ENCODE measurements around the gene HGD.
"Not testable (repeated sequence)": the region's sequence is repeated elsewhere in the genome, so short reads cannot be mapped to it uniquely, and the experiment has no call there.

Gene HGD

GRCh38 chr3:120678984-120679383 lies 3.1 kb downstream of the HGD start:
- no peak for DNase-seq

DNA sequence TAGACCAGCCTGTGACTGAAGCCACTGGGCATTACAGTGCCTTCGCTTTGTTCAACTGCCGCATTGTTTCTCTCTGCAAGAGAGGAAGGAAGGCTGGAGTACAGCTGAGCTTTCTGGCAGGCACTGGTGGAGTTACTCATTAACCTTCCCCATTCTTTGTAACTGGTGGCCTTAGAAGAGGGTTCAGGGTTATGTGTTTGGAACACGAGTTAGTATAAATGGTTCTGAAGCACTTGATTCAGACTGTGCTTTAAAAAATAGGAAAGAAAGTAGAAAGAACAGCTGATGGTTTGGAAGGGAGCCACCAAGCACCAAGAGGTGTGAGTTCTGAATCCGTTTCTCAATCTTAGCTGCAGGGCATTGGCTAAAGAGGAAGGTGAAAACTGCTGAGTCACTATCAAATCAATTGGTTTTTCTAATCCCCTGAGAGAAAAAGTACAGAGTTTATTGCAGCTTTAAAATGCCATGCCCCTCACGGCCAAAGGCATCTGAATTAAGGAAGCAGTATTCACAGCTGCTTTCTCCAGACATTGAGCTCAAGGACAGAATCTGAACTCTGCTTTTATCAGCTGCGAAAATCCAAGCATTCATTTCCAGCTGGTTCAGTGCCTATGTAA lies 3.6 kb downstream of the HGD start:
- peak; percentile 31 for DNase-seq

DNA sequence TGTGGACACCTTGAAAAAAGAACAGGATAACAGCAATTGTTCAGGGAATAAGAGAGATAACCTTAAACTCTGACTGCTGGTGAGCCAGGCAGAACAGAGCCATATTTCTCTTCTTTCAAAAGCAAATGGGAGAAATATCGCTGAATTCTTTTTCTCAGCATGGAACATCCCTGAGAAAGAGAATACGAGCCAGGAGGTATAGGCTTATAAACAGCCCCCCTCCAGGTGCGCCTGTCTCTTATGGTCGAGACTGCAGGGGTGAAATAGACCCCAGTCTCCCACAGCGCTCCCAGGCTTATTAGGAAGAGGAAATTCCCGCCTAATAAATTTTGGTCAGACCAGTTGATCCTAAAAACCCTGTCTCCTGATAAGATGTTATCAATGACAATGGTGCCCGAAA lies 4.8 kb downstream of the HGD start:
- DNase-seq = not testable (repeated sequence)

DNA sequence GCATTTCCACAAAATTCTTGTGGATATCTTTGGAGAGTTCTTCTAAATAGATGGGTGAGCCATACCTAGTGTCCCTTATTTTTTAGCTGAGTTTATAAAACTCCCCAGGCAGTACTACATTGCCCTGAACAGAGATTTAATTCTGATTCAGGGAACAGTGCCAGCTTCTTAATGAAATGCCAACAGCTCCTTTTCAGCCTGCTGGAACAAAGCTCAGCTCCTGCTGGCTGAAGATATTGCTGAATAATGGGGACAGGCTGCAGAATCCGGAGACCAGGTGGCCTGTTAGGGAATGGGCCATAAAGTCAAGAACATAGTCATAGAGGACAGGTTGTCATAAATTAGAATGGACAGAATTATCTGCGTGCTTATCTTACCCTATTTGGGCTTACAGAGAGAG lies 8.9 kb downstream of the HGD start:
- no peak for DNase-seq

DNA sequence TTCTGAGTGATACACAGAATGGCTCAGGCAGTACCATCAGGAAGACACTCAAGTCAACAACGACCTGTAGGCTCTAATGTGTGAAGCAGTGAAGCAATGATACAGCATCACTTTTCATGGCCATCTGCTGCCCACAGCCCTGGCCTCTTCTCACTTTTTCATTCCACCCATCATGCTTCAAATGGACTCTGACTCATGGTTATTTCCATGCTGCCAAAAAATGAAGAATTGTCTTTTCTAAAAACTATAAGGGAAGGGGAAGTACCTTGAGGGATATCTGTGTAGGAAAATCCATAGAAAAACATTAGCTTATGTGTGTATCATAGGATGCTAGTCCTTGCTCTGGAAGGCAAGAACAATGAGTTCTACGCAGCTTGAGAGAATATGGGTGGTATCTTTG lies 11.5 kb downstream of the HGD start:
- no peak for DNase-seq

- no peak for DNase-seq
Observed at GRCh38 chr3:120664926-120665325, 17.1 kb downstream of the HGD start.

DNA sequence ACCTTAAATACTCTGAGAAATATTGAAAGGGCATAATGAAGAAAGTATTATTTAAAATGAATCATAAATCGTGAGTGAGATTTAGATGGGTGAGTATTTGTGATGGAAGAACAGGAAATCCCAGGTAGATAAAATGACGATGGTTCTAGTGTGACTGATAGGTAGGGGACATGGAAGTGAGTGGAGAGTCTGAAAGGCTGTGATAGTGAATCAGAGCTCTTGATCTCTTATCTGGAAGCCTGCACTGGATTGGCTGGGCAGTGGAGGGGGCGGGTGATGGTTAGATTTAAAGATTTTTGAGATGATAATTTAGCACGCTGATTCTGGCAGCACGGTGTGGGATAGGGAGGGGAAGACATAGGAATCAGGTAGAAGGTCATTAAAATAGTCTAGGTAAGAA lies 20.1 kb downstream of the HGD start:
- no peak for DNase-seq

- DNase-seq = no peak
Observed at GRCh38 chr3:120661106-120661905, 20.7 kb downstream of the HGD start.

DNA sequence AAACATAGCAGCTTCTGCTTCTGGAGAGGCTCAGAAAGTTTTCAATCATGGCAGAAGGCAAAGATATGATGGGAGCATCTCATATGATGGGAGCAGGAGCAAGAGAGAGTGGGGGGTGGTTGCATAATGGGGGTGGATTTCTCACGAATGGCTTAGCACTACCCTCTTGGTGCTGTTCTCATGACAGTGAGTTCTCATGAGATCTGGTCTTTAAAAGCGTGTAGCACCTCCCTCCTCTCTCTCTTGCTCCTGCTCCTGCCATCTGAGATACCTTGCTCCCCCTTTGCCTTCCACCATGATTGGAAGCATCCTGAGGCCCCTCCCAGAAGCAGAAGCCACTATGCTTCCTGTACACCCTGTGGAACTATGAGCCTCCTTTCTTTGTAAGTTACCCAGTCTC lies 22.2 kb downstream of the HGD start:
- no peak for DNase-seq

DNA sequence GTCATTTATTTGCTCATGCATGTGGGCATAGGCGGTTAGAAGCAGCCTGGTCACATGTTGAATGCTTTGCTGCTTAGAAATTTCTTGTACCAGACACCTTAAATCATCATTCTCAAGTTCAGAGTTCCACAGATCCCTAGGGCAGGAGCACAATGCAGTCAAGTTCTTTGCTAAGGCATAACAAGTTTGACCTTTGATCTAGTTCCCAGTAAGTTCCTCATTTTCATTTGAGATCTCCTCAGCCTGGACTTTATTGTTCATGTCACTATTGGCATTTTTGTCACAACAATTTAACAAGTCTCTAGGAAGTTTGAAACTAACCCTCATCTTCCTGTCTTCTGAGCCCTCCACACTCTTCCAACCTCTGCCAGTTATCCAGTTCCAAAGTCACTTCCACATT lies 22.8 kb downstream of the HGD start:
- no peak for DNase-seq

DNA sequence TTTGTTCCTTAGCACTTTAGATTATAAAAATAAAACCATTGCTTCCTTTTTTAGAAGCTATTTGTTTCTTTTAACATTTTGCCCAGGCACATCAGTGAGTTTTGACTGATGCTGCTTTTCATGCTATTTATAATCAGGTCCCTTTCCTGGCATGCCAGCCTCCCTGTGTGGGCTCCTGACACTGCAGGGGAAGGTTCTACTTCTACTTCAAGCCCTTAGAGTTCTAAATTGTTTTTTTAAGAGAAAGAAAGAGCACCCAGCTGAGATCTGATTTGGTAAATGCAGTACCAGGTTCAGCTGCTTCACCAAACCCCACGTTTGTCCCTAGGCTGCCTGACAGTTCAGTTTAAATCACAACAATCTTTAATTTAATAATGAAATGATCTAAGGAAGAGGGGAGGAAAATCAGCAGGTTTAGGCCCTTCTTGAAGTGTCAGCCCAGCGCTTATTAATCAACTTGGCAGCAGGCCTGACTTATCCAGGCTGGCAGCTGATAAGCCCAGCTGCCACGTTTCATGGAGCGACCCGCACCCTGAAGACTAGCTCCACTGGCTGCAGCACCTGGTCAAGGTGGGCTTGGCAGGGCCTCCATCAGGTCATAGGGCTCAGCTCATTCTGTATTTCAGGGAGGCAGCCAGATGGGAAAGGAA lies 29.0 kb downstream of the HGD start:
- DNase-seq = no peak

DNA sequence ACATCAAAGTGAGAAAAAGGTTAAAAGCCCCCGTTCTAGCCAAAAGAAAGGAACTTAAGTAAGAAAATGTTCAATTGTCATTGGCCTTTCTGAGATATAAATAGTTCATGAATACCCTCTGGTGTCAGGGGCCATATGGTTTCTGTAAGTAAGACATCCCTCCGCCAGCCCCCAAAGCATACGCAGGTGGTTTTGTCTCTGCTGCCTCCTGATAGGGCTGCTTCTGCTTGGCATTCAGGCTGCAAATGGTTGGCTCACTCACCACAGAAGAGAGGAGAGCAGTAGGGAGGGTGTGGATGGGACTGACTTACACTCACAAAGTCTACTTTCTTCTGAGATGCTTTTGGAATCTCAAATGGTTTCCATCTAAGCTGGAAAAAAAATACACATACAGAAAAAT lies 29.8 kb downstream of the HGD start:
- DNase-seq = no peak

DNA sequence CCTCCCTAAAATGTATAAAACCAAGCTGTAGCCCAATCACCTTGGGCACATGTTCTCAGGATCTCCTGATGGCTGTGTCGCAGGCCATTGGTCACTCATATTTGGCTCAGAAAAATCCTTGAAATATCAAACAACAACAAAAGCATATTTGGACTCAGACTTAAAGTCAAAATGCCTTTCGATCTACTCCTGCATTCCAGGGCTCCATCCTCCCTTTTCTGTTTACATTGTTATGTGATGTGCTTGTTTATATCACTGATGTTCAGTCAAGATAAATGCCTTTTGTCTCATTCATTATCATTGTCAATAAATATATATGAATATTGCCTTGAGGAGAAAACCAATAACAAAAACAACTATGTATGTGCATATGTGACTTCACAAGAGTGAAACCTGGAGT lies 31.7 kb downstream of the HGD start:
- DNase-seq = no peak

- DNase-seq = no peak
Observed at GRCh38 chr3:120649830-120650233, 32.2 kb downstream of the HGD start.

GRCh38 chr3:120648290-120648689 lies 33.7 kb downstream of the HGD start:
- no peak for DNase-seq

- no peak for DNase-seq
Observed at GRCh38 chr3:120646771-120647432, 35.1 kb downstream of the HGD start.

DNA sequence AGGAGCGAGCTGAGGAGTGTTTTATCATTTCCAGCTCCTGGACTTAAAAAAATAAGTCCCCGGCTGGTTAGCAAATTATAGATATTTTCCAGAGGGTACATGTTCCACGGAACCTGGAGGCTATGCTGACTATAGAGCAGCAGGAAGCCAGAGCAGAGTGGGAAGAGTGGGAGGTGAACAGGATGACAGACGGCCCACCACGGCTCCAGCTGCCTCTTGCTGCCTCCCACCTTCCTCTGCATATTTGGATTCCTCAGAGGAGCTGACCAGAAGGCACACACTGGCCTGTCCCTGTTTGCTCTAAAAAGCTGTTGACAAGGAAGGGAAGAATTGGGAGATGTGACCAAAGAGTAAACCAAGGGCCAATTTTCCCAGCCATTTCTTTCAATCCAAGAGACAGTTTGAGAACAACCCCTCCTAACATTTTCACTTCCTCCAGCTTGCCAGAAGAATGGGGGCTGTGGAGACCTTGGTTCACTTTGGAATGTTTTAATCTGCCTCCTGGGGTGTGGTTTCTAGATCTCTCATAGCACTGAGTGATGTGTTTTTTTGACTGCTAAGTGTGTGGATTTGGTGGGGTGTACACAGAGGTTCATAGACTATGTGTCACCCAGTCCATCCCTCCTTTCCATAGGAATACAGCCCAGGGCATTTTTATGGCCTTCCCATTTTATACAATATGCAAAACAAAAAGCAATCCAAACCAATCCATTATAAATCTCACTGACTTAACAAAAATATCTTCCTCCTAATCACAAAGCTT lies 36.8 kb downstream of the HGD start:
- DNase-seq = no peak

GRCh38 chr3:120642368-120642948 lies 39.6 kb downstream of the HGD start:
- DNase-seq = no peak

- no peak for DNase-seq
Observed at GRCh38 chr3:120641696-120642246, 40.3 kb downstream of the HGD start.

- no peak for DNase-seq
Observed at GRCh38 chr3:120640231-120640630, 41.8 kb downstream of the HGD start.

DNA sequence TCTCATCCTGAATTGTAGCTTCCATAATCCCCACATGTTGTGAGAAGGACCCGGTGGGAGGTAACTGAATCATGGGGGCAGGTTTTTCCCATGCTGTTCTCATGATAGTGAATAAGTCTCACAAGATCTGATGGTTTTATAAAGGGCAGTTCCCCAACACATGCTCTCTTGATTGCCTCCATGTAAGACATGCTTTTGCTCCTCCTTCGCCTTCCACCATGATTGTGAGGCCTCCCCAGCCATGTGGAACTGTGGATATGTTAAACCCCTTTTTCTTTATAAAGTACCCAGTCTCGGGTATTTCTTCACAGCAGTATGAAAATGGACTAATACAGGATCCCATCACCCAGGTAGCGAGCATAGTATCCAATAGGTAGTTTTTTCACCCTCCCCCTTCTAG lies 43.2 kb downstream of the HGD start:
- not testable (repeated sequence) for DNase-seq

GRCh38 chr3:120637851-120638559 lies 44.0 kb downstream of the HGD start:
- DNase-seq = no peak

Measured in NCI-H2227 treated with DMSO at 0.1 percent for 48 hours (cell line).